Ovary (tissue), 10 donors: ENCODE data around the gene NUDT1. TPM values are rescaled to one million over a fixed set of nuclear protein-coding genes. Genes with fewer than 3 reads are reported as not detected.

Experiments
- DNase-seq, 5 donors: peaks; one replicate each; pipeline ENCODE4 v3.0.0-alpha.2; 2019 to 2020
- H3K27ac ChIP-seq, 2 donors: fragments of 200-600 bp; one replicate each; pipeline versions ENCODE4 v1.5.1 to v1.8.0; 2019 to 2022
- H3K27me3 ChIP-seq: fragments of 200-600 bp; one replicate; pipeline ENCODE4 v1.8.0; 2022
- H3K36me3 ChIP-seq: fragments of 200-600 bp; sonication (generic); one replicate; pipeline ENCODE4 v1.5.1; 2019
- H3K4me1 ChIP-seq: one replicate; pipeline ENCODE4 v1.8.1; 2013; ENCODE audit warnings: mild to moderate bottlenecking, moderate library complexity; ENCODE audit not compliant: insufficient read depth
- H3K4me3 ChIP-seq: fragments of 200-600 bp; sonication (generic); one replicate; pipeline ENCODE4 v1.5.1; 2017
- H3K9me3 ChIP-seq, 2 donors: fragments of 200-600 bp in 1 of 2; sonication (generic) in 1 of 2; one replicate each; pipeline versions ENCODE4 v1.5.1 to v1.8.1; 2013 to 2019; ENCODE audit warnings: mild to moderate bottlenecking in 1 of 2, moderate library complexity in 1 of 2
- EP300 ChIP-seq: sonication (generic); formaldehyde crosslinking; IDR thresholded peaks from one replicate; pipeline ENCODE4 v1.6.1; 2017; ENCODE audit warnings: antibody characterized with exemption
- POLR2A ChIP-seq: fragments of 450-650 bp; IDR thresholded peaks from one replicate; pipeline ENCODE4 v1.6.1; 2017; ENCODE audit warnings: antibody characterized with exemption, mild to moderate bottlenecking, moderate library complexity
- WGBS, 3 donors: extraction: QIAGEN DNeasy Blood & Tissue Kit in 1 of 3; methylation state at CpG; one replicate each; pipeline versions ENCODE4 v1.1.5 to v1.1.7; 2013 to 2017; 5-methylcytosine and 5-hydroxymethylcytosine counted together
- intact Hi-C, 4 donors: fragments of 100-400 bp; cut with DNase I; formaldehyde crosslinking; loops; one replicate each; pipeline versions ENCODE4 v1.11.0 to v1.15.1; 2022 to 2023
- long read RNA-seq, 3 donors: library from polyadenylated mRNA in 2 of 3; unstranded in 2 of 3; transcript quantifications; one replicate each; pipeline ENCODE4 v2.0.0 and lab custom pipeline, GENCODE V29; 2021 to 2026
- polyA plus RNA-seq, 2 donors: library from polyadenylated mRNA; stranded (reverse); fragments of 200-250 nt in 1 of 2; fragments of 350-450 nt in 1 of 2; fragmentation: Illumina TruSeq in 1 of 2; extraction: RNeasy Lipid Tissue Mini Kit (QIAGEN cat#74804) in 1 of 2; gene quantifications; one replicate each; pipeline ENCODE4 v1.2.3, GENCODE V29; 2013 to 2014
- total RNA-seq, 7 donors: library from RNA; depleted of rRNA in 2 of 7; stranded (reverse); fragments of >200 nt in 2 of 7; fragmentation: NEBNext Ultra II Directional in 3 of 7; extraction: Animal tissue kit (Norgen Biotek cat#: 25700) in 3 of 7; gene quantifications; one replicate each; pipeline versions ENCODE4 v1.1.0 to v1.2.4, GENCODE V29; 2016 to 2023
- TF ChIP-seq, protein P1 (sequence below), 3 donors: fragments of 450-650 bp in 2 of 3; fragments of 200-600 bp in 1 of 3; IDR thresholded peaks; one replicate each; pipeline versions ENCODE4 v1.5.1 to v1.8.0; 2016 to 2022; ENCODE audit warnings: antibody characterized with exemption in 3 of 3, mild to moderate bottlenecking in 1 of 3
- donor health status: DM: no; HTN: no; CAD: no; lungs with moderate emphysema.
- donor health status: DM: no; HTN: no; CAD: no.
- donor health status: Bipolar disorder and iron deficiency.
- donor health status: DM: yes; HTN: yes; CAD: no.
- donor health status: DM: no; HTN: no; CAD: no.
- donor health status: DM: yes; HTN: yes; CAD: no.

NUDT1 gene
- total RNA-seq (1 to 10 TPM; 8.4 to 10.0 (median 9.1) TPM), polyA plus RNA-seq (10 to 100 TPM in 1 of 2 donors, 1 to 10 TPM in 1; 2.3 to 15.6 TPM)
- long read RNA-seq, donor 1, partial matches to known transcripts: 0 of 2 reads
- long read RNA-seq, donor 1, other reads (novel, unspliced or antisense): 1 of 2 reads
- long read RNA-seq, donor 2, transcript NUDT1-206 (3 exons, 714 nt): major isoform, 15 of 21 reads
- long read RNA-seq, donor 2, partial matches to known transcripts: 0 of 21 reads
- long read RNA-seq, donor 2, other reads (novel, unspliced or antisense): 0 of 21 reads
- long read RNA-seq, donor 3, partial matches to known transcripts: 0 of 4 reads
- long read RNA-seq, donor 3, other reads (novel, unspliced or antisense): 1 of 4 reads

DNA sequence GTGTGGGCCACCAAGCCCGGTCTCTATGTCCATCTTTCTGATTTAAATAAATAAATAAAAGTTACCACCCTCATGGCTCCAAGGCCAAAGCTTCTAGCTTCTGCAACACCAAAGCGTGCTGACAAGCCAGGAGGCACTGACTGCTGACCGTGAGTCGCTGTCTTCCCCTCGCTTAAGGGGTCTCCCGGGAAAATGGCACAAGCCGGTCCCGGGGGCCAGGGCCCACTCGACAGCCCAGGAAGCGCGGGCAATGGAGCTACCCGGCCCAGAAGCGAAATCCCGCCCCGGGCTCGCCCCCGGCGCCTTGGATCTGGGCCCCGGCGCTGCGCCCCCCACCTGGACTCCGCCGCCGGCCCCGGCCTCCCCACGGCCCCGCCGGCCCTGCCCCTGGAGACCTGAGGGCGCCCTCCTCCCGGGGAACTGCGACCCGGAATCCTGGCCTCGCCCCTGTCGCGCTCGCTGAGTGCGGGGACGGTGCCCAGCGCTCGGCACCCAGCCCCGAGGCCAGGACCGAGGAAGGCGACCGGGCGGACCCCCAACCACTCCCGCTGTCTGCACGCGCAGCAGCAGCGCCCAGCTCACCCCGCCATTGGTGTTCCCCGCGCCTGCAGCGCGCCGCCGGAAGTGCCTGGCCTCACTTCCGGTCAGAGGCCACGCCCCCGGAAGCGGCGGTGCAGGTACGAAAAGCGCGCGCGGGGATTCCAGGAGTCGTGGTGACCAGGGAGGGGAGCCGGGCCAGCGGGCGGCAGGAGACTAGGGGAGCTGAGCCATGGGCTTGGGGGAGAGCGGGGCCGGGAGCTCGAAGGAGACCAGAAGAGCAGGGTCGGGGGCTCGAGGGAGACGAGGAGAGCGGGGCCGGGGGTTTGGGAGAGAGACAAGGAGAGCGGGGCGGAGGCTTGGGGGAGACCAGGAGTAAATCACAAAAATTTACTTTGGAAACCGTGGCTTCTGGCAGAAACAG lies at the start of gene NUDT1, which contains the start of gene MRM2:
Gene NUDT1 (plus strand): TSS at position 647 of the 961 bp plus-strand sequence. CDS start 2,349 bp downstream, outside the sequence.
Gene MRM2 (minus strand): TSS at position 626 of the 961 bp plus-strand sequence. CDS start 36 bp downstream, at position 590.
- Histone ChIP-seq H3K27ac (no peak within 1 kb of the TSS), H3K9me3 (no peaks in the 10 kb centered on the region), H3K4me1 (no peaks in the 10 kb centered on the region), H3K4me3 (peak within 1 kb of the TSS; percentile 92), H3K36me3 (no peaks in the 10 kb centered on the region), H3K27me3 (no peaks in the 10 kb centered on the region)
- 1% methylated on average over 63 to 81 of the region's 81 CpGs for WGBS, 3 donors
- TF ChIP-seq, protein P1, sequence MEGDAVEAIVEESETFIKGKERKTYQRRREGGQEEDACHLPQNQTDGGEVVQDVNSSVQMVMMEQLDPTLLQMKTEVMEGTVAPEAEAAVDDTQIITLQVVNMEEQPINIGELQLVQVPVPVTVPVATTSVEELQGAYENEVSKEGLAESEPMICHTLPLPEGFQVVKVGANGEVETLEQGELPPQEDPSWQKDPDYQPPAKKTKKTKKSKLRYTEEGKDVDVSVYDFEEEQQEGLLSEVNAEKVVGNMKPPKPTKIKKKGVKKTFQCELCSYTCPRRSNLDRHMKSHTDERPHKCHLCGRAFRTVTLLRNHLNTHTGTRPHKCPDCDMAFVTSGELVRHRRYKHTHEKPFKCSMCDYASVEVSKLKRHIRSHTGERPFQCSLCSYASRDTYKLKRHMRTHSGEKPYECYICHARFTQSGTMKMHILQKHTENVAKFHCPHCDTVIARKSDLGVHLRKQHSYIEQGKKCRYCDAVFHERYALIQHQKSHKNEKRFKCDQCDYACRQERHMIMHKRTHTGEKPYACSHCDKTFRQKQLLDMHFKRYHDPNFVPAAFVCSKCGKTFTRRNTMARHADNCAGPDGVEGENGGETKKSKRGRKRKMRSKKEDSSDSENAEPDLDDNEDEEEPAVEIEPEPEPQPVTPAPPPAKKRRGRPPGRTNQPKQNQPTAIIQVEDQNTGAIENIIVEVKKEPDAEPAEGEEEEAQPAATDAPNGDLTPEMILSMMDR (IDR thresholded peaks at IDR 0.05): no peak
- peak; percentile 20 for TF ChIP-seq POLR2A
- intact Hi-C loops: loop anchor here in 2 of 4 donors (10.0 kb wide), 1 partner anchor 113 kb away; the partner anchor contains the start of gene EIF3B (in 2 of the 2)
- DNase-seq: peak; percentile 77 to 91 (median 86)

DNA sequence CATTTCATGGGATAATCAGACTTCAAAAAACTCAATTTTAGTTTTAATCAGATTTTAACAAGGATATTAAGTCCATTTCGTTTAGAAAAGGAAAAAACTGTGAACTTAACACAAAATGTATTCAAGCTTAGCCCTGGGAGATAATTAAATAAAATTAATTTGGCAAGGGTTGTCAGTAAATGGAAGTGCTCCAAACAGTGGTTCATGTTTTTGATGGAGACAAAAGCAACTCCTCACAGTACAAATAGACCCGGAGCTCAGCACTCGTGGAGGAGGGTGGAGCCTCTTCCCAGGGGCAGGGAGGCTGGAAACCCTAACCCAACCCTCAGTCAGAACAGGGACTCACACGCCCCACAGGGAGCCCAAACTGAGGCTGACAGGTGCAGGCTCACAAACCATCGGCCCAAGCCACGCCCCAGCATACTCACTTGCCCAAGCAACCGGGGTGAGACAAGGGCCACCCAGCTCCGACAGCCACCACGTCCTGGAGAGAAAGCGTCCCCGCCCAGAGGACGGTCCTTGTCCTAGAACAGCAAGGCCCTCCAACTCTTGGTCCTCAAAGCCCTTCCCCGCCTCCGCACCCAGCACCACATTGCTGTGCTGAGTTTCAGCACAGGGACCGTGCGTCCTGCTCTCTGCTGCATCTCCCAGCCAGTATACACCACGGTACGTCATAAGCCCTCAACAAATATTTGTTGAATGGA lies 49.0 kb upstream of the NUDT1 start:
- no peak overlapping the region for H3K4me3 ChIP-seq
- TF ChIP-seq EP300 (no peak), POLR2A (no peak)
- TF ChIP-seq, protein P1 (IDR thresholded peaks at IDR 0.05): no peak
- intact Hi-C loops: no loop called here
- no peaks in the 10 kb centered on the region for H3K4me1 ChIP-seq
- no peaks in the 10 kb centered on the region for H3K27me3 ChIP-seq
- WGBS, 3 donors: 88 to 90% (median 88%) methylated on average over 18 of the region's 18 CpGs
- DNase-seq: no peak
- no peak overlapping the region for H3K27ac ChIP-seq
- no peaks in the 10 kb centered on the region for H3K9me3 ChIP-seq
- H3K36me3 ChIP-seq: no peaks in the 10 kb centered on the region

DNA sequence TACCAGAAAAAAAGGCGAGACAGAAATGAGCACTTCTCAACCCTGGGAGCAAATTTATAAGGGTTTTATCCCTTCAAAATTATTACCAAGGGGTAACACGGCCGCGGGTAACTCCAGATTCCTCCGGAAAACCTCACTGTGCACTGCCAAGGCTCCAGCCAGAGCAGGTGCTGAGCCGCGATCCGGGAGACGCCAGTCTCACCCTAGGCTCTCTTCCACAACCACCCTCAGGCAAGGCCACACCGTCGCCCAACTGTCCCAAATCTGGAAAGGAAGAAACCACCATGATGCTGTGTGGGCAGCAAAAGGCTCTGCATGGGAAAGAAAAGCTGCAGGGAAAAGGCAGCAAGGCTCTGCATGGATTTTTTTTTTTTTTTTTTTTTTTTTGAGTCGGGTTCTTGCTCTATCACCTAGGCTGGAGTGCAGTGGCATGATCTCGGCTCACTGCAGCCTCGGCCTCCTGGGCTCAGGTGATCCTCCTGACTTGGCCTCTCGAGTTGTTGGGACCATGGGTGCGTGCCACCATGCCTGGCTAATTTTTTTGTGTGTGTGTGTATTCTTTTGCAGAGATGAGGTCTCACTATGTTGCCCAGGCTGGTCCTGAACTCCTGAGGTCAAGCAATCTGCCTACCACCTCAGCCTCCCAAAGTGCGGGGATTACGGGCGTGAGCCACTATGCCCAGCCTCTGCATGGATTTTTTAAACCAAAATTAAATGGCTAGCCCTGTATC lies 48.3 kb upstream of the NUDT1 start:
- Histone ChIP-seq H3K27ac (no peak overlapping the region), H3K4me3 (no peak overlapping the region), H3K9me3 (no peaks in the 10 kb centered on the region), H3K27me3 (no peaks in the 10 kb centered on the region), H3K36me3 (no peaks in the 10 kb centered on the region), H3K4me1 (no peaks in the 10 kb centered on the region)
- 89 to 95% (median 95%) methylated on average over 19 of the region's 19 CpGs for WGBS, 3 donors
- no peak for DNase-seq
- intact Hi-C loops: no loop called here
- no peak for TF ChIP-seq POLR2A
- TF ChIP-seq, protein P1 (IDR thresholded peaks at IDR 0.05): no peak
- TF ChIP-seq EP300: no peak
